Measurements from ENCODE around the gene VSIR. TPM values are rescaled to one million over a fixed set of nuclear protein-coding genes. Genes with fewer than 3 reads are reported as not detected.

The VSIR gene
- total RNA-seq, 1 donor from 2014 or later = 128 TPM

GRCh38 chr10:71807557-71808510 is 34.5 kb upstream of the VSIR start:
- DNase-seq (ENCODE audit: low spot score) = no peak

- DNase-seq (ENCODE audit: low spot score) = no peak
Observed at GRCh38 chr10:71806704-71807556, 33.6 kb upstream of the VSIR start.

- DNase-seq (ENCODE audit: low spot score) = no peak
Observed at GRCh38 chr10:71805776-71806703, 32.7 kb upstream of the VSIR start.

GRCh38 chr10:71804077-71804476 is 30.8 kb upstream of the VSIR start:
- no peak for DNase-seq (ENCODE audit: low spot score)

- DNase-seq (ENCODE audit: low spot score) = no peak
Observed at GRCh38 chr10:71802715-71803488, 29.6 kb upstream of the VSIR start.

- no peak for DNase-seq (ENCODE audit: low spot score)
Observed at GRCh38 chr10:71802235-71802634, 28.9 kb upstream of the VSIR start.

GRCh38 chr10:71801361-71801760 is 28.0 kb upstream of the VSIR start:
- no peak for DNase-seq (ENCODE audit: low spot score)

- no peak for DNase-seq (ENCODE audit: low spot score)
Observed at GRCh38 chr10:71799608-71800453, 26.5 kb upstream of the VSIR start.

- no peak for DNase-seq (ENCODE audit: low spot score)
Observed at GRCh38 chr10:71799112-71799511, 25.8 kb upstream of the VSIR start.

GRCh38 chr10:71798308-71798624 is 24.9 kb upstream of the VSIR start:
- DNase-seq (ENCODE audit: low spot score) = no peak

- DNase-seq (ENCODE audit: low spot score) = no peak
Observed at GRCh38 chr10:71797533-71798307, 24.4 kb upstream of the VSIR start.

GRCh38 chr10:71796749-71797405 is 23.6 kb upstream of the VSIR start:
- no peak for DNase-seq (ENCODE audit: low spot score)

- DNase-seq (ENCODE audit: low spot score) = no peak
Observed at GRCh38 chr10:71795248-71795647, 21.9 kb upstream of the VSIR start.

GRCh38 chr10:71790749-71791440 is 17.6 kb upstream of the VSIR start:
- no peak for DNase-seq (ENCODE audit: low spot score)

GRCh38 chr10:71789871-71790270 is 16.6 kb upstream of the VSIR start:
- DNase-seq (ENCODE audit: low spot score) = no peak

- DNase-seq (ENCODE audit: low spot score) = no peak
Observed at GRCh38 chr10:71788954-71789353, 15.6 kb upstream of the VSIR start.

- DNase-seq (ENCODE audit: low spot score) = no peak
Observed at GRCh38 chr10:71784679-71785272, 11.5 kb upstream of the VSIR start.

Data from mesenteric fat pad (tissue), 1 donor.